AG04450 (cell line): Measurements from ENCODE around the gene GALR2. TPM values are rescaled to one million over a fixed set of nuclear protein-coding genes. Genes with fewer than 3 reads are reported as not detected.

Experiments
- CTCF ChIA-PET: fragments of 300-600, 350-600 bp; formaldehyde crosslinking; extraction: SDS; loops from one replicate; lab custom pipeline; 2022; ENCODE audit warnings: antibody characterized with exemption, inconsistent platforms; lab: Charles Lee
- POLR2A ChIA-PET: fragments of 350-600 bp; formaldehyde crosslinking; extraction: SDS; loops from one replicate; lab custom pipeline; 2021; ENCODE audit warnings: antibody characterized with exemption, inconsistent platforms; lab: Yijun Ruan, JAX
- DNase-seq: peaks from one replicate; pipeline ENCODE4 v3.0.0-alpha.2; 2011; ENCODE audit warnings: low read depth, low spot score
- H3K27ac ChIP-seq: one replicate; pipeline ENCODE4 v1.5.1; 2012; ENCODE audit warnings: low read depth, low read length, control low read depth
- H3K27me3 ChIP-seq: one replicate; pipeline ENCODE4 v1.6.0; 2012; ENCODE audit warnings: low read length; ENCODE audit not compliant: control insufficient read depth, insufficient read depth
- H3K4me3 ChIP-seq: 2 replicates; pipeline ENCODE4 v1.5.1; 2011; ENCODE audit warnings: mild to moderate bottlenecking, low read depth, low read length, control low read depth
- H3K9me3 ChIP-seq: 2 replicates; pipeline ENCODE4 v1.5.1; 2012; ENCODE audit warnings: low read length; ENCODE audit not compliant: control insufficient read depth, insufficient read depth
- polyA plus RNA-seq: library from polyadenylated mRNA; depleted of rRNA; stranded (reverse); fragments of >200 nt; gene quantifications from 2 replicates; pipeline ENCODE4 v1.2.3, GENCODE V29; 2011
- TF ChIP-seq, protein P1 (sequence below): IDR thresholded peaks from 2 replicates; pipeline ENCODE4 v1.5.1; 2011; ENCODE audit warnings: low read depth, low read length, control low read depth, inconsistent platforms

GALR2 gene
- polyA plus RNA-seq, 1 experiment = not detected

DNA sequence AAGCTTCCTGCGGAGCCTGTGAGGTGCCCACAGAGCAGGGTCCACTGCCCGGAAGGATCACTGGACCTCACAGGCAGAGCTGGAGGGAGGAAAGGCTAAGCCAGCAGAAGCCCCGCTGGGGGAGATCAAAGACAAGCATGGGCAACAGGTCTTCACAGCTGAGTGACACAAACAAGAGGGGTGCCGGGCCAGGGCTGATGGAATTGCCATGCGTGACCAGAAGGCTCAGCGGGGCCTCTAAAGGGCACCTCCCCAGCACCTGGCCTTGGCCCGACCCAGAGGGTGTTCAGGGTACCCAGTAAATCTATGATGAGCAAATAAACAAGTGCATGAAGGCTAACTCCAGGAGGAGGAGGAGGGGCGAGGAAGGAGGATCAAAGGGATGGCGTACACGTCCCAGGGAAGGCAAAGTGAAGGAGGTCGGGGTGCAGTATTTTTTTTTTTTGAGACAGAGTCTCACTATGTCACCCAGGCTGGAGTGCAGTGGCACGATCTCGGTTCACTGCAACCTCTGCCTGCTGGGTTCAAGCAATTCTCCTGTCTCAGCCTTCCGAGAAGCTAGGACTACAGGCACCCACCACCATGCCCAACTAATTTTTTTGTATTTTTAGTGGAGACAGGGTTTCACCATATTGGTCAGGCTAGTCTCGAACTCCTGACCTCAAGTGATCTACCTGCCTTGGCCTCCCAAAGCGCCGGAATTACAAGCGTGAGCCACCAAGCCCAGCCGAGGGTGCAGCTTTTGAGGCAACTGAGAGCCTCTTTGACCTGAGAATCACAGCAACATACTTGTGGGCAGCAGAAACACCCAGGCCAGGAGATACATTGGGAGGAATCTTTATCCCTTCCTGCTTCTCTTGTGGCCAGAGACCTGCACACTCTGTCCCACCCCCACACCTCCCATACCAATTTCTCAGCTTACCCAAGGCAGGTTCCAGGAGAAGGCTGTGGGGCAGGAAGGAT lies 45.1 kb downstream of the GALR2 start:
- POLR2A ChIA-PET = no interaction called here
- Histone ChIP-seq H3K27me3 (no peaks in the 10 kb centered on the region), H3K27ac (no peak overlapping the region), H3K4me3 (no peak overlapping the region), H3K9me3 (no peaks in the 10 kb centered on the region)
- TF ChIP-seq, protein P1, sequence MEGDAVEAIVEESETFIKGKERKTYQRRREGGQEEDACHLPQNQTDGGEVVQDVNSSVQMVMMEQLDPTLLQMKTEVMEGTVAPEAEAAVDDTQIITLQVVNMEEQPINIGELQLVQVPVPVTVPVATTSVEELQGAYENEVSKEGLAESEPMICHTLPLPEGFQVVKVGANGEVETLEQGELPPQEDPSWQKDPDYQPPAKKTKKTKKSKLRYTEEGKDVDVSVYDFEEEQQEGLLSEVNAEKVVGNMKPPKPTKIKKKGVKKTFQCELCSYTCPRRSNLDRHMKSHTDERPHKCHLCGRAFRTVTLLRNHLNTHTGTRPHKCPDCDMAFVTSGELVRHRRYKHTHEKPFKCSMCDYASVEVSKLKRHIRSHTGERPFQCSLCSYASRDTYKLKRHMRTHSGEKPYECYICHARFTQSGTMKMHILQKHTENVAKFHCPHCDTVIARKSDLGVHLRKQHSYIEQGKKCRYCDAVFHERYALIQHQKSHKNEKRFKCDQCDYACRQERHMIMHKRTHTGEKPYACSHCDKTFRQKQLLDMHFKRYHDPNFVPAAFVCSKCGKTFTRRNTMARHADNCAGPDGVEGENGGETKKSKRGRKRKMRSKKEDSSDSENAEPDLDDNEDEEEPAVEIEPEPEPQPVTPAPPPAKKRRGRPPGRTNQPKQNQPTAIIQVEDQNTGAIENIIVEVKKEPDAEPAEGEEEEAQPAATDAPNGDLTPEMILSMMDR = no peak
- DNase-seq = no peak
- CTCF ChIA-PET = interaction anchor here (0.5 to 7.5 kb wide), 6 partner anchors 155 to 236 kb away, joined by 3 to 92 read pairs (median 5); no protein-coding TSS in a partner anchor

DNA sequence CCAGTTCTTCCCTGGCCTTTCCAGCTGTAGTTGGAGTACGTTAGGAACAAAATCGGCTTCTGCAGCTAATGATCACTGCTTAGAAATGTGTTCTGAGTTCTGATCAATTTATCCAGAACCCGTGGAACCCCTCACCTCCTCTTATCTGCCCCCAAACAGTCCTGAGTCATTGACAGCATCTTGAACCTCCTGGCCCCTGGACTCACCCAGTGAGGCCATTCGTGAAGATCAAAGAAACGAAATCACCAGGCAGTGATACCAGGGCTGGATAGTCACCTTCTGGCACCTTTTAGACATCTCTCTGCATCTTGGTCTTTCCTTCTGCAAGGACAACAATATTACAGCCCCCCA lies 46.1 kb downstream of the GALR2 start:
- H3K4me3 ChIP-seq = no peak overlapping the region
- no peak for DNase-seq
- no peaks in the 10 kb centered on the region for H3K9me3 ChIP-seq
- H3K27me3 ChIP-seq = no peaks in the 10 kb centered on the region
- ChIA-PET CTCF (interaction anchor here (0.9 to 7.5 kb wide), 4 partner anchors 11 to 164 kb away, joined by 3 to 92 read pairs (median 5); no protein-coding TSS in a partner anchor), POLR2A (no interaction called here)
- no peak overlapping the region for H3K27ac ChIP-seq
- TF ChIP-seq, protein P1 = no peak

DNA sequence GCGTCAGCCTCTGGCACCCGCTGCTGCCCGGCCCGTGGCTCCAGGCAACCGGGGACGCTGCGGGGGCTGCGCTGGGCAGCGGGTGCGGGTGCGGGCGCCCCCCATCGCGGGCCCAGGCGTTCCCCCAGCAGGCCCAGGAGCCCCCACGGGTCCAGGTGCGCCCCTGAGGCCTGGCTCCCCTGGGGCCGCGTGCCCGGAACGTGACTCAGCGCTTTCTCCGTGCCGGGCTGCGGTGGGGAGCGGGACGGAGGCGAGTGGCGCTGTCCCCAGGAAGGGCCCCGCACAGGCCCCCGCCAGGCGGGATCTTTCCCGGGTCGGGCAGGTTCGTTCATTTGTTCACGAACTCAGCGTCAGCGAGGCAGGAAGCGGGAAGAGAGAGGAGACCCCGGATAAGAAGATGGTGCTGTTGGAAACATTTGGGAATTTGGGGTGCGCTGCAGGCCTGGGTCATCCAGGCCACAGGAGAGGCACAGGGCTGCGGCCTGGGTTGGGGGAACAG lies 47.4 kb downstream of the GALR2 start:
- H3K4me3 ChIP-seq = no peak overlapping the region
- no peak overlapping the region for H3K27ac ChIP-seq
- POLR2A ChIA-PET = interaction anchor here (1.0 kb wide), 1 partner anchor 157 kb away, joined by 3 read pairs; no protein-coding TSS in a partner anchor
- CTCF ChIA-PET = interaction anchor here (0.6 to 7.5 kb wide), 16 partner anchors 10 to 339 kb away, joined by 3 to 92 read pairs (median 3); partner anchors contain the start of gene GALR2
- no peaks in the 10 kb centered on the region for H3K9me3 ChIP-seq
- peaks cover 5% of the 10 kb centered on the region for H3K27me3 ChIP-seq
- DNase-seq = no peak
- TF ChIP-seq, protein P1 = no peak

DNA sequence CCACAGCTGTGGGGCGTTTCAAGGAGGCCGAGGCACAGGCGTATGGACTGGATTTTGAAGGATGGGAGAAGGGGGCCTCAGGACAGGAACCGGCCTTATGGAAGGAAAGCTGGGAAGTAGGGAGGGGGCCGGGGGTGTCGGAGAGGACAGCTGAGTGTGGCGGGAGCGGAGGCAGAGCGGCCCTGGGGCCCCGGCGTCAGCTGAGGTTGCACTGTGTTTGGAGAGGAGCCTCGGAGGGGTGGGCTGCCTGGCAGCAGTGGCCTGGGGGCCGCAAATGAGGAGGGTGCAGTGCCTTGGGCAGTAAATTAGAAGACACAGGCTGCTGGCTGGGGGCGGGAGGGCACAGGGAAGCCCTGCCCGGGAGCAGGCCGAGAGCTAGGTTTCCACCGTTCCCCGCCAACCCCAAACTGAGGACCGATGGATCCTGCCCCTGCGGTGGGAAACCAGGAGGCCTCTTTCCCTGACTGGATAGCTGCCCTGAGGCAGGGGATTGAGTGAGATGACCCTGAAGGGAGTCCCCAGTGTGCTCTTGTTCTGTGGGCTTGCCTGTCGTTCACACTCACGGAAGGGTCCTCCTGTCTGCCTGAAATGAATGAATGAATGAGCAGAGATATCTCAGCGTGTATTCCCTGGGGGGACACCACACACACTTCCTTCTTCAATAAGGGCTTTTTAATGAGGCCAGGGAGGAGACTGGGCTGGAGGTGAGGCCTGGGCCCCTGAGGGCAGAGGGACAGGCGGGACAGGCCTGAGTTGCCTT lies 48.0 kb downstream of the GALR2 start:
- CTCF ChIA-PET = interaction anchor here (0.5 to 7.5 kb wide), 7 partner anchors 28 to 340 kb away, joined by 3 to 92 read pairs (median 4); no protein-coding TSS in a partner anchor
- Histone ChIP-seq H3K27me3 (peaks cover 8% of the 10 kb centered on the region), H3K4me3 (no peak overlapping the region), H3K9me3 (no peaks in the 10 kb centered on the region), H3K27ac (no peak overlapping the region)
- POLR2A ChIA-PET = interaction anchor here (0.7 to 0.8 kb wide), 2 partner anchors 157 to 269 kb away, joined by 5 to 10 read pairs; no protein-coding TSS in a partner anchor
- TF ChIP-seq, protein P1 = no peak
- DNase-seq = no peak
